SJSA1 (cell line): ENCODE data around the gene IPO13. TPM values are rescaled to one million over a fixed set of nuclear protein-coding genes. Genes with fewer than 3 reads are reported as not detected.

Experiments used
- DNase-seq, 2 experiments: peaks; one replicate each; pipeline ENCODE4 v3.0.0-alpha.2; 2015 to 2020; ENCODE audit warnings: low spot score in 2 of 2, low read depth in 1 of 2
- H3K27ac ChIP-seq: fragments of 250-450 bp; sonication (Bioruptor Pico); 2 replicates; pipeline ENCODE4 v1.5.1; 2020; ENCODE audit warnings: mild to moderate bottlenecking, moderate library complexity
- H3K27me3 ChIP-seq: fragments of 250-450 bp; sonication (Bioruptor Pico); replicated peaks from 2 replicates; pipeline ENCODE4 v1.5.1; 2020; ENCODE audit warnings: mild to moderate bottlenecking, moderate library complexity
- H3K36me3 ChIP-seq: fragments of 250-450 bp; sonication (Bioruptor Pico); 2 replicates; pipeline ENCODE4 v1.5.1; 2020; ENCODE audit warnings: mild to moderate bottlenecking
- H3K4me1 ChIP-seq: fragments of 250-450 bp; sonication (Bioruptor Pico); replicated peaks from 2 replicates; pipeline ENCODE4 v1.6.1; 2021; ENCODE audit warnings: mild to moderate bottlenecking
- H3K4me3 ChIP-seq: fragments of 250-450 bp; sonication (Bioruptor Pico); 2 replicates; pipeline ENCODE4 v1.5.1; 2020; ENCODE audit warnings: mild to moderate bottlenecking
- H3K9me3 ChIP-seq: fragments of 250-450 bp; sonication (Bioruptor Pico); replicated peaks from 2 replicates; pipeline ENCODE4 v1.5.1; 2020; ENCODE audit warnings: mild to moderate bottlenecking
- total RNA-seq: library from RNA; depleted of rRNA; stranded (reverse); fragments of >200 nt; shearing (Covaris generic); gene quantifications from 2 replicates; pipeline ENCODE4 v1.2.3, GENCODE V29; 2014

IPO13 gene
- total RNA-seq, 1 experiment from 2014 or later, result 25.8 TPM

- Histone ChIP-seq H3K4me1 (peaks cover 53% of the 10 kb centered on the region), H3K27me3 (no peaks in the 10 kb centered on the region), H3K9me3 (no peaks in the 10 kb centered on the region), H3K4me3 (no peak overlapping the region), H3K36me3 (peaks cover 14% of the 10 kb centered on the region; the same call in 1 of the 2 replicates), H3K27ac (no peak overlapping the region)
- DNase-seq, result peak; percentile 69 to 70
Observed at GRCh38 chr1:43934101-43934985, 12.4 kb upstream of the IPO13 start.

GRCh38 chr1:43934986-43935324 lies 11.8 kb upstream of the IPO13 start:
- H3K4me3 ChIP-seq, result no peak overlapping the region
- no peak for DNase-seq
- peaks cover 47% of the 10 kb centered on the region for H3K4me1 ChIP-seq
- H3K27me3 ChIP-seq, result no peaks in the 10 kb centered on the region
- no peaks in the 10 kb centered on the region for H3K9me3 ChIP-seq
- no peak overlapping the region for H3K27ac ChIP-seq
- peaks cover 8% of the 10 kb centered on the region; the same call in 1 of the 2 replicates for H3K36me3 ChIP-seq

- no peaks in the 10 kb centered on the region for H3K9me3 ChIP-seq
- H3K27me3 ChIP-seq, result no peaks in the 10 kb centered on the region
- no peak for DNase-seq
- H3K4me1 ChIP-seq, result peaks cover 46% of the 10 kb centered on the region
- peak overlapping the region; percentile 21 for H3K4me3 ChIP-seq
- H3K36me3 ChIP-seq, result no peaks in the 10 kb centered on the region
- no peak overlapping the region for H3K27ac ChIP-seq
Observed at GRCh38 chr1:43935711-43936427, 10.9 kb upstream of the IPO13 start.

- Histone ChIP-seq H3K4me3 (peak overlapping the region; percentile 21), H3K27me3 (no peaks in the 10 kb centered on the region), H3K4me1 (peaks cover 46% of the 10 kb centered on the region), H3K9me3 (no peaks in the 10 kb centered on the region), H3K36me3 (no peaks in the 10 kb centered on the region), H3K27ac (no peak overlapping the region)
- no peak for DNase-seq
Observed at GRCh38 chr1:43936431-43937151, 10.2 kb upstream of the IPO13 start.

GRCh38 chr1:43937179-43937865 lies 9.4 kb upstream of the IPO13 start:
- H3K36me3 ChIP-seq, result no peaks in the 10 kb centered on the region
- H3K27ac ChIP-seq, result no peak overlapping the region
- H3K4me1 ChIP-seq, result peaks cover 46% of the 10 kb centered on the region
- H3K9me3 ChIP-seq, result no peaks in the 10 kb centered on the region
- peak in 1 of 2 experiments; percentile 42 for DNase-seq
- H3K27me3 ChIP-seq, result no peaks in the 10 kb centered on the region
- H3K4me3 ChIP-seq, result no peak overlapping the region

- Histone ChIP-seq H3K4me3 (no peak overlapping the region), H3K4me1 (peaks cover 36% of the 10 kb centered on the region), H3K36me3 (no peaks in the 10 kb centered on the region), H3K27ac (no peak overlapping the region), H3K27me3 (no peaks in the 10 kb centered on the region), H3K9me3 (no peaks in the 10 kb centered on the region)
- DNase-seq, result no peak
Observed at GRCh38 chr1:43938383-43938782, 8.4 kb upstream of the IPO13 start.

- no peaks in the 10 kb centered on the region for H3K27me3 ChIP-seq
- H3K4me1 ChIP-seq, result peaks cover 29% of the 10 kb centered on the region
- H3K9me3 ChIP-seq, result no peaks in the 10 kb centered on the region
- no peak for DNase-seq
- H3K36me3 ChIP-seq, result no peaks in the 10 kb centered on the region
- H3K4me3 ChIP-seq, result no peak overlapping the region
- no peak overlapping the region for H3K27ac ChIP-seq
Observed at GRCh38 chr1:43938892-43939587, 7.7 kb upstream of the IPO13 start.

- Histone ChIP-seq H3K27ac (no peak overlapping the region), H3K4me1 (peaks cover 13% of the 10 kb centered on the region), H3K27me3 (no peaks in the 10 kb centered on the region), H3K36me3 (no peaks in the 10 kb centered on the region), H3K9me3 (no peaks in the 10 kb centered on the region), H3K4me3 (no peak overlapping the region)
- no peak for DNase-seq
Observed at GRCh38 chr1:43942411-43942810, 4.3 kb upstream of the IPO13 start.

GRCh38 chr1:43944860-43945259 lies 1.9 kb upstream of the IPO13 start:
- Histone ChIP-seq H3K9me3 (no peaks in the 10 kb centered on the region), H3K36me3 (peaks cover 4% of the 10 kb centered on the region; the same call in 1 of the 2 replicates), H3K4me1 (peaks cover 21% of the 10 kb centered on the region), H3K27ac (no peak overlapping the region), H3K27me3 (no peaks in the 10 kb centered on the region), H3K4me3 (no peak overlapping the region)
- DNase-seq, result no peak

GRCh38 chr1:43945674-43946235 lies 995 bp upstream of the IPO13 start:
- H3K4me1 ChIP-seq, result peaks cover 21% of the 10 kb centered on the region
- H3K27ac ChIP-seq, result peak overlapping the region; percentile 99
- no peaks in the 10 kb centered on the region for H3K27me3 ChIP-seq
- H3K36me3 ChIP-seq, result peaks cover 13% of the 10 kb centered on the region; the same call in 1 of the 2 replicates
- no peaks in the 10 kb centered on the region for H3K9me3 ChIP-seq
- H3K4me3 ChIP-seq, result peak overlapping the region; percentile 61
- no peak for DNase-seq

- H3K4me1 ChIP-seq, result peaks cover 21% of the 10 kb centered on the region
- H3K4me3 ChIP-seq, result peak overlapping the region; percentile 61
- H3K27ac ChIP-seq, result peak overlapping the region; percentile 99
- no peaks in the 10 kb centered on the region for H3K9me3 ChIP-seq
- no peaks in the 10 kb centered on the region for H3K27me3 ChIP-seq
- DNase-seq, result no peak
- peaks cover 21% of the 10 kb centered on the region; the same call in 1 of the 2 replicates for H3K36me3 ChIP-seq
Observed at GRCh38 chr1:43947061-43947873, 517 bp downstream of the IPO13 start.

- DNase-seq, result no peak
- H3K36me3 ChIP-seq, result peaks cover 21% of the 10 kb centered on the region; the same call in 1 of the 2 replicates
Observed at GRCh38 chr1:43947874-43948437, 1.2 kb downstream of the IPO13 start.

More at GRCh38 chr1:43947874-43948437, 1.2 kb downstream of the IPO13 start:
- no peaks in the 10 kb centered on the region for H3K9me3 ChIP-seq
- H3K27ac ChIP-seq, result no peak overlapping the region
- H3K4me3 ChIP-seq, result peak overlapping the region; percentile 61
- peaks cover 21% of the 10 kb centered on the region for H3K4me1 ChIP-seq
- H3K27me3 ChIP-seq, result no peaks in the 10 kb centered on the region
